A673 (cell line): ENCODE measurements around the gene MX2.

Experiments used
- EZH2 ChIP-seq: fragments of 200-600 bp; sonication (generic); IDR thresholded peaks from 2 replicates; pipeline ENCODE4 v1.6.1; 2017; ENCODE audit warnings: borderline replicate concordance, low read depth, mild to moderate bottlenecking, mixed read lengths, antibody characterized with exemption, low read length; ENCODE audit not compliant: poor library complexity, severe bottlenecking
- TF ChIP-seq, protein P1 (sequence below): fragments of 300-800, 200-600 bp; sonication (generic); conservative IDR thresholded peaks from 2 replicates; pipeline ENCODE4 v1.5.1; 2017; ENCODE audit warnings: low read depth, mild to moderate bottlenecking, antibody characterized with exemption, low read length, moderate library complexity, mixed read lengths

DNA sequence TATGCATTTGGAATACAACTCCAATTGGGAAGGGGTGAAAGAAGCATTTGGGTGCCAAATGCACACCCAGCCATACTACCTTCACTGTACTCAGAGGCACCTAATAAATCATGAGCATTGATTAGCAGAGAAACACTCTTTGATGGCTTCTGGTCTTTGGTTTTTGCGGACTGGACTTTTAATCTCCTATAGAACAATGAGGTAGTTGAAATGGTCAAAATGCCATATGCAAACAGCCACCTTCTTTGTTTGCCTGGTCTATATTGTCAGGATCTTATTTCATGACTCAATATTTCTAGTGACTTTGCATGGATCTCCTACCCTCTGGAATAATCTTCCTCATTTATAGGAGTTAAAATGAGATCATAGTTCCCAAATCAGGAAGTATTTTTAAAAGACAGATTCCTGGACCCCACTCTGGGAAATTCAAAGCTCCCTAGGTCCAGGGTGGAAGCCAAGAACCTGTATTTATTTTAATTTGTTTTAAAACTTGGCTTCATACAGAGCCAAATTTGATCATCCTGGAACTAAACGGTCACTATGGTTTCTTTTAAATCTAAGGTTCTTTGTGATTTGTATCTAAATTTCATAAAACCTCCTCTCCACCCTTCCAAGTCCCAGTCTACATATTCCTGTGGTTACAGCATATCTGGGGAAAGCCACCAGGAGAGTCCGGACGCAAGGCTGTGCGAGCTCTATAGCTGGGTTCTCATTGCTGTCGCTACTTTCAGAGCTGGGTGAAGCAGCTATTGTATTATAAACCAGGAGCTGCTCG, 36.5 kb upstream of the MX2 start:
- TF ChIP-seq, protein P1, sequence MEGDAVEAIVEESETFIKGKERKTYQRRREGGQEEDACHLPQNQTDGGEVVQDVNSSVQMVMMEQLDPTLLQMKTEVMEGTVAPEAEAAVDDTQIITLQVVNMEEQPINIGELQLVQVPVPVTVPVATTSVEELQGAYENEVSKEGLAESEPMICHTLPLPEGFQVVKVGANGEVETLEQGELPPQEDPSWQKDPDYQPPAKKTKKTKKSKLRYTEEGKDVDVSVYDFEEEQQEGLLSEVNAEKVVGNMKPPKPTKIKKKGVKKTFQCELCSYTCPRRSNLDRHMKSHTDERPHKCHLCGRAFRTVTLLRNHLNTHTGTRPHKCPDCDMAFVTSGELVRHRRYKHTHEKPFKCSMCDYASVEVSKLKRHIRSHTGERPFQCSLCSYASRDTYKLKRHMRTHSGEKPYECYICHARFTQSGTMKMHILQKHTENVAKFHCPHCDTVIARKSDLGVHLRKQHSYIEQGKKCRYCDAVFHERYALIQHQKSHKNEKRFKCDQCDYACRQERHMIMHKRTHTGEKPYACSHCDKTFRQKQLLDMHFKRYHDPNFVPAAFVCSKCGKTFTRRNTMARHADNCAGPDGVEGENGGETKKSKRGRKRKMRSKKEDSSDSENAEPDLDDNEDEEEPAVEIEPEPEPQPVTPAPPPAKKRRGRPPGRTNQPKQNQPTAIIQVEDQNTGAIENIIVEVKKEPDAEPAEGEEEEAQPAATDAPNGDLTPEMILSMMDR = no peak
- TF ChIP-seq EZH2 = no peak
